Measurements from ENCODE around the gene MXRA8. TPM values are rescaled to one million over a fixed set of nuclear protein-coding genes. Genes with fewer than 3 reads are reported as not detected.

Gene MXRA8
- total and polyA plus RNA-seq, 2 donors (not counting 3 experiments of a cell fraction or from before 2014, with no cell fraction given): 0.82 to 1.9 TPM

DNA sequence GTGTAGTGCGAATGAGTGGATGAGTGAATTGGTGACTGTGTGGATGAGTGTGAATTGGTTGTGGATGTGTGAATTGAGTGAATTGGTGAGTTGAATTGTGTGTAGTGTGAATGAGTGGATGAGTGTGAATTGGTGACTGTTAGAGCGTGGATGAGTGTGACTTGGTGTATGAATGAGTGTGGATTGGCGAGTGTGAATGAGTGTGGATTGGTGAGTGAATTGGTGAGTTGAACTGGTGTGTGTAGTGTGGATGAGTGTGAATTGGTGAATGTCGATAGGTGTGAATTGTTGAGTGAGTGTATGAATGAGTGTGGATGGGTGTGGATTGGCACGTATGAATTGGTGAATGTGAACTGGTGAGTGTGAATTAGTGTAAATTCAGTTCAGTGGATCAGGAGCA lies 9.0 kb upstream of the MXRA8 start:
- POLR2A ChIA-PET: no interaction called here

More for the DNA sequence above, 9.0 kb upstream of the MXRA8 start:
- Histone ChIP-seq H3K9me1 (replicated peaks; ENCODE audit: control insufficient read depth, extremely low read depth, insufficient read depth, low read length) (no peaks in the 10 kb centered on the region), H3K27ac (ENCODE audit: insufficient read depth, low read depth, low read length) (no peak overlapping the region), H3K4me2 (ENCODE audit: insufficient read depth, low read length) (no peak overlapping the region), H3K4me3 (replicated peaks in 1 of 3; ENCODE audit: insufficient read depth in 1 of 3, low read depth in 1 of 3, low read length in 3 of 3) (no peak overlapping the region), H3K4me1 (ENCODE audit: control insufficient read depth, extremely low read depth, insufficient read depth, low read length) (peaks cover 3% of the 10 kb centered on the region), H3K79me2 (ENCODE audit: control insufficient read depth, insufficient read depth, low read length) (no peaks in the 10 kb centered on the region), H2AFZ (ENCODE audit: low read depth, low read length) (no peak overlapping the region), H3K9me3 (replicated peaks; ENCODE audit: control insufficient read depth, insufficient read depth, low read length) (peaks cover 3% of the 10 kb centered on the region), H3K9ac (replicated peaks; ENCODE audit: extremely low read depth, insufficient read depth, low read length) (no peak overlapping the region), H3K36me3 (ENCODE audit: control insufficient read depth in 2 of 2, extremely low read depth in 1 of 2, insufficient read depth in 2 of 2, low read length in 2 of 2) (no peaks in the 10 kb centered on the region), H4K20me1 (replicated peaks; ENCODE audit: control insufficient read depth, extremely low read depth, insufficient read depth, low read length) (no peaks in the 10 kb centered on the region), H3K27me3 (ENCODE audit: control insufficient read depth in 2 of 2, insufficient read depth in 2 of 2, low read length in 2 of 2) (no peaks in the 10 kb centered on the region)
- TF ChIP-seq EZH2 (IDR thresholded peaks at IDR 0.05; ENCODE audit: borderline replicate concordance, low read depth, low read length, severe bottlenecking): no peak
- no peak for TF ChIP-seq MYC (IDR thresholded peaks at IDR 0.05; ENCODE audit: low read depth, low read length)
- TF ChIP-seq POLR2A (IDR thresholded peaks at IDR 0.05; ENCODE audit: low read depth, low read length): no peak
- no peak for TF ChIP-seq GATA2 (IDR thresholded peaks at IDR 0.05; ENCODE audit: insufficient read depth, insufficient read length, low read depth, low read length)
- TF ChIP-seq POLR2AphosphoS5 (IDR thresholded peaks at IDR 0.05; ENCODE audit: insufficient read depth, low read depth, low read length): no peak
- no peak for TF ChIP-seq FOS (IDR thresholded peaks at IDR 0.05; ENCODE audit: borderline replicate concordance, insufficient read depth, low read length)
- TF ChIP-seq JUN (IDR thresholded peaks at IDR 0.05; ENCODE audit: borderline replicate concordance, insufficient read depth, insufficient read length, low read depth): no peak
- TF ChIP-seq, protein P1, sequence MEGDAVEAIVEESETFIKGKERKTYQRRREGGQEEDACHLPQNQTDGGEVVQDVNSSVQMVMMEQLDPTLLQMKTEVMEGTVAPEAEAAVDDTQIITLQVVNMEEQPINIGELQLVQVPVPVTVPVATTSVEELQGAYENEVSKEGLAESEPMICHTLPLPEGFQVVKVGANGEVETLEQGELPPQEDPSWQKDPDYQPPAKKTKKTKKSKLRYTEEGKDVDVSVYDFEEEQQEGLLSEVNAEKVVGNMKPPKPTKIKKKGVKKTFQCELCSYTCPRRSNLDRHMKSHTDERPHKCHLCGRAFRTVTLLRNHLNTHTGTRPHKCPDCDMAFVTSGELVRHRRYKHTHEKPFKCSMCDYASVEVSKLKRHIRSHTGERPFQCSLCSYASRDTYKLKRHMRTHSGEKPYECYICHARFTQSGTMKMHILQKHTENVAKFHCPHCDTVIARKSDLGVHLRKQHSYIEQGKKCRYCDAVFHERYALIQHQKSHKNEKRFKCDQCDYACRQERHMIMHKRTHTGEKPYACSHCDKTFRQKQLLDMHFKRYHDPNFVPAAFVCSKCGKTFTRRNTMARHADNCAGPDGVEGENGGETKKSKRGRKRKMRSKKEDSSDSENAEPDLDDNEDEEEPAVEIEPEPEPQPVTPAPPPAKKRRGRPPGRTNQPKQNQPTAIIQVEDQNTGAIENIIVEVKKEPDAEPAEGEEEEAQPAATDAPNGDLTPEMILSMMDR (IDR thresholded peaks at IDR 0.05; ENCODE audit: extremely low read depth in 1 of 2, insufficient read depth in 1 of 2, low read depth in 1 of 2, low read length in 2 of 2): no peak
- TF ChIP-seq, protein P2, sequence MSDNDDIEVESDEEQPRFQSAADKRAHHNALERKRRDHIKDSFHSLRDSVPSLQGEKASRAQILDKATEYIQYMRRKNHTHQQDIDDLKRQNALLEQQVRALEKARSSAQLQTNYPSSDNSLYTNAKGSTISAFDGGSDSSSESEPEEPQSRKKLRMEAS (IDR thresholded peaks at IDR 0.05; ENCODE audit: insufficient read depth, insufficient read length): no peak
- intact Hi-C loops (cut with micrococcal nuclease): no loop called here
- FAIRE-seq (peak; percentile 24), DNase-seq (ENCODE audit: low read depth, low spot score) (no peak)
- CTCF ChIA-PET: no interaction called here
- dilution Hi-C loops (cut with MboI; ENCODE audit: extremely low pct_ligation_motif_present, low sequenced_read_pairs): no loop called here
- BruUV-seq (replicated peaks): no TSS peak

All from endothelial cell of umbilical vein (primary cell).